Activated CD4-positive, alpha-beta T cell treated with anti-CD3 and anti-CD28 coated beads, Interleukin-2, amount 50 U/mL, for 16 hours (primary cell): ENCODE measurements around the gene RGS7.
"Not testable (repeated sequence)": the region's sequence is repeated elsewhere in the genome, so short reads cannot be mapped to it uniquely, and the experiment has no call there.

Experiments used
- DNase-seq: peaks from one replicate; pipeline ENCODE4 v3.0.0-alpha.2; 2020

RGS7 gene

GRCh38 chr1:241068359-241068758 lies 288.6 kb downstream of the RGS7 start:
- no peak for DNase-seq

GRCh38 chr1:241063276-241063675 lies 293.7 kb downstream of the RGS7 start:
- DNase-seq, result no peak

GRCh38 chr1:241061062-241061461 lies 295.9 kb downstream of the RGS7 start:
- no peak for DNase-seq

GRCh38 chr1:241048622-241049021 lies 308.4 kb downstream of the RGS7 start:
- DNase-seq, result no peak

- DNase-seq, result no peak
These were observed 311.3 kb downstream of the RGS7 start for GRCh38 chr1:241045659-241046058.

- DNase-seq, result no peak
These were observed 322.6 kb downstream of the RGS7 start for GRCh38 chr1:241034203-241034936.

- DNase-seq, result no peak
These were observed 332.2 kb downstream of the RGS7 start for GRCh38 chr1:241024834-241025233.

GRCh38 chr1:241022366-241022765 lies 334.6 kb downstream of the RGS7 start:
- no peak for DNase-seq

GRCh38 chr1:241020851-241021697 lies 335.9 kb downstream of the RGS7 start:
- DNase-seq, result no peak

GRCh38 chr1:241012708-241013340 lies 344.2 kb downstream of the RGS7 start:
- no peak for DNase-seq

- no peak for DNase-seq
These were observed 349.3 kb downstream of the RGS7 start for GRCh38 chr1:241007668-241008067.

GRCh38 chr1:240999826-241000225 lies 357.2 kb downstream of the RGS7 start:
- DNase-seq, result no peak

GRCh38 chr1:240998441-240999015 lies 358.5 kb downstream of the RGS7 start:
- no peak for DNase-seq

GRCh38 chr1:240998024-240998423 lies 359.0 kb downstream of the RGS7 start:
- no peak for DNase-seq

GRCh38 chr1:240993004-240993403 lies 364.0 kb downstream of the RGS7 start:
- no peak for DNase-seq

GRCh38 chr1:240991230-240991629 lies 365.8 kb downstream of the RGS7 start:
- DNase-seq, result no peak

- DNase-seq, result no peak
These were observed 369.1 kb downstream of the RGS7 start for GRCh38 chr1:240987928-240988327.

GRCh38 chr1:240985081-240985480 lies 371.9 kb downstream of the RGS7 start:
- no peak for DNase-seq

- no peak for DNase-seq
These were observed 376.7 kb downstream of the RGS7 start for GRCh38 chr1:240980342-240980741.

- DNase-seq, result no peak
These were observed 380.3 kb downstream of the RGS7 start for GRCh38 chr1:240976685-240977084.

GRCh38 chr1:240973875-240974274 lies 383.1 kb downstream of the RGS7 start:
- no peak for DNase-seq

- not testable (repeated sequence) for DNase-seq
These were observed 384.9 kb downstream of the RGS7 start for GRCh38 chr1:240972059-240972458.

- no peak for DNase-seq
These were observed 386.8 kb downstream of the RGS7 start for GRCh38 chr1:240970253-240970652.
